GM23338 (cell line): ENCODE results near the gene CST11. TPM values are rescaled to one million over a fixed set of nuclear protein-coding genes. Genes with fewer than 3 reads are reported as not detected.

Source experiments
- ATAC-seq: fragments of 200-7000 bp; cut with Tn5 transposase; 3 replicates; pipeline ENCODE4 v1.9.1; 2020
- DNase-seq: peaks from one replicate; pipeline ENCODE4 v3.0.0-alpha.2; 2015; ENCODE audit warnings: low spot score
- H2AFZ ChIP-seq: fragments of 200-600 bp; sonication (generic); 2 replicates; pipeline ENCODE4 v1.8.0; 2016; ENCODE audit warnings: antibody characterized with exemption, mild to moderate bottlenecking, moderate library complexity
- H3F3A ChIP-seq: fragments of 200-600 bp; sonication (generic); replicated peaks from 2 replicates; pipeline ENCODE4 v1.8.0; 2017; ENCODE audit warnings: antibody characterized with exemption, mixed run types, low read depth
- H3K27ac ChIP-seq: fragments of 200-600 bp; sonication (generic); 2 replicates; pipeline ENCODE4 v1.6.1; 2016; ENCODE audit warnings: low read depth
- H3K27me3 ChIP-seq: fragments of 200-600 bp; sonication (generic); 2 replicates; pipeline ENCODE4 v1.8.0; 2016; ENCODE audit warnings: mild to moderate bottlenecking, mixed run types, moderate library complexity; ENCODE audit not compliant: insufficient read depth
- H3K36me3 ChIP-seq: fragments of 200-600 bp; sonication (generic); 2 replicates; pipeline ENCODE4 v1.8.0; 2016; ENCODE audit warnings: mild to moderate bottlenecking; ENCODE audit not compliant: insufficient read depth
- H3K4me1 ChIP-seq: fragments of 200-600 bp; sonication (generic); 2 replicates; pipeline ENCODE4 v1.8.0; 2016; ENCODE audit warnings: mild to moderate bottlenecking, moderate library complexity; ENCODE audit not compliant: insufficient read depth
- H3K4me2 ChIP-seq: fragments of 200-600 bp; sonication (generic); 2 replicates; pipeline ENCODE4 v1.7.1; 2017; ENCODE audit warnings: mixed run types
- H3K4me3 ChIP-seq: fragments of 200-600 bp; sonication (generic); 2 replicates; pipeline ENCODE4 v1.6.1; 2016; ENCODE audit warnings: mixed run types
- H3K79me2 ChIP-seq: fragments of 200-600 bp; sonication (generic); replicated peaks from 2 replicates; pipeline ENCODE4 v1.8.0; 2017; ENCODE audit warnings: mild to moderate bottlenecking; ENCODE audit not compliant: insufficient read depth
- H3K9me2 ChIP-seq: fragments of 200-600 bp; sonication (generic); 2 replicates; pipeline ENCODE4 v1.8.0; 2017; ENCODE audit not compliant: insufficient read depth
- H4K20me1 ChIP-seq: fragments of 200-600 bp; sonication (generic); replicated peaks from 2 replicates; pipeline ENCODE4 v1.8.0; 2017; ENCODE audit warnings: mild to moderate bottlenecking; ENCODE audit not compliant: insufficient read depth
- H3K27ac Mint-ChIP-seq: 2 replicates; pipeline ENCODE4 v1.8.0; 2020; ENCODE audit warnings: inconsistent platforms, mild to moderate bottlenecking, moderate library complexity, mixed read lengths
- H3K27me3 Mint-ChIP-seq: 3 replicates; pipeline ENCODE4 v1.8.0; 2022; ENCODE audit warnings: low read depth, mild to moderate bottlenecking, moderate library complexity, mixed read lengths, inconsistent platforms; ENCODE audit not compliant: insufficient read depth, poor library complexity
- H3K36me3 Mint-ChIP-seq: 3 replicates; pipeline ENCODE4 v1.8.0; 2021; ENCODE audit warnings: low read depth, mild to moderate bottlenecking, inconsistent platforms, moderate library complexity, mixed read lengths
- H3K4me1 Mint-ChIP-seq: 3 replicates; pipeline ENCODE4 v1.8.0; 2020; ENCODE audit warnings: mild to moderate bottlenecking, inconsistent platforms, mixed read lengths
- H3K4me3 Mint-ChIP-seq: 3 replicates; pipeline ENCODE4 v1.8.0; 2021; ENCODE audit warnings: moderate library complexity, mild to moderate bottlenecking, inconsistent platforms, mixed read lengths
- H3K9me3 Mint-ChIP-seq: 3 replicates; pipeline ENCODE4 v1.8.0; 2020; ENCODE audit warnings: moderate library complexity, mild to moderate bottlenecking, inconsistent platforms, mixed read lengths
- CREB1 ChIP-seq: fragments of 250-450 bp; sonication (Bioruptor Pico); IDR thresholded peaks from 2 replicates; pipeline ENCODE4 v1.5.0; 2020; ENCODE audit warnings: low read depth, mild to moderate bottlenecking, moderate library complexity
- EZH2 ChIP-seq: fragments of 200-600 bp; sonication (generic); IDR thresholded peaks from one replicate; pipeline ENCODE4 v1.8.0; 2017; ENCODE audit warnings: antibody characterized with exemption, mild to moderate bottlenecking, low read depth; ENCODE audit not compliant: unreplicated experiment
- EZH2phosphoT487 ChIP-seq: fragments of 200-600 bp; sonication (generic); IDR thresholded peaks from one replicate; pipeline ENCODE4 v1.8.1; 2018; ENCODE audit warnings: antibody characterized with exemption; ENCODE audit not compliant: unreplicated experiment
- JUNB ChIP-seq: IDR thresholded peaks from one replicate; pipeline ENCODE4 v1.6.1; 2016; ENCODE audit warnings: antibody characterized with exemption; ENCODE audit not compliant: unreplicated experiment
- NANOG ChIP-seq: IDR thresholded peaks from 2 replicates; pipeline ENCODE4 v1.6.1; 2016; ENCODE audit warnings: antibody characterized with exemption, borderline replicate concordance
- POLR2AphosphoS5 ChIP-seq: IDR thresholded peaks from 2 replicates; pipeline ENCODE4 v1.6.1; 2016; ENCODE audit warnings: antibody characterized with exemption, low read depth
- STAT1 ChIP-seq: IDR thresholded peaks from one replicate; pipeline ENCODE4 v1.6.1; 2016; ENCODE audit warnings: antibody characterized with exemption; ENCODE audit not compliant: unreplicated experiment
- ZNF114 ChIP-seq: fragments of 250-450 bp; sonication (Bioruptor Pico); IDR thresholded peaks from 2 replicates; pipeline ENCODE4 v1.5.0; 2020; ENCODE audit warnings: mild to moderate bottlenecking, moderate library complexity
- ZNF331 ChIP-seq: fragments of 250-450 bp; sonication (Bioruptor Pico); IDR thresholded peaks from 2 replicates; pipeline ENCODE4 v1.5.0; 2020; ENCODE audit warnings: low read depth, mild to moderate bottlenecking, moderate library complexity
- polyA plus RNA-seq: library from polyadenylated mRNA; unstranded; fragments of >200 nt; fragmentation: Nextera tagmentation; extraction: Ambion mirVana; gene quantifications from 2 replicates; pipeline ENCODE4 v1.2.1, GENCODE V29; 2016
- total RNA-seq: library from RNA; depleted of rRNA; stranded (reverse); fragments of >200 nt; shearing (Covaris generic); gene quantifications from 2 replicates; pipeline ENCODE4 v1.2.3, GENCODE V29; 2014
- TF ChIP-seq, protein P1 (sequence below), 2 experiments: fragments of 200-600 bp in 1 of 2; sonication (generic) in 1 of 2; conservative IDR thresholded peaks; 2 replicates each; pipeline versions ENCODE4 v1.5.1 to v1.6.1; 2016 to 2017; ENCODE audit warnings: antibody characterized with exemption in 2 of 2, low read depth in 2 of 2, mild to moderate bottlenecking in 2 of 2, moderate library complexity in 1 of 2
- TF ChIP-seq, protein P2 (sequence below): IDR thresholded peaks from one replicate; pipeline ENCODE4 v1.6.1; 2018; ENCODE audit warnings: antibody characterized with exemption; ENCODE audit not compliant: unreplicated experiment
- TF ChIP-seq, protein P3 (sequence below): IDR thresholded peaks from 2 replicates; pipeline ENCODE4 v1.6.1; 2016; ENCODE audit warnings: antibody characterized with exemption
- TF ChIP-seq, protein P4 (sequence below): fragments of 250-450 bp; sonication (Bioruptor Pico); IDR thresholded peaks from 2 replicates; pipeline ENCODE4 v1.5.0; 2020; ENCODE audit warnings: mild to moderate bottlenecking, moderate library complexity

CST11 gene
- total and polyA plus RNA-seq, 2 experiments from 2014 or later = not detected

DNA sequence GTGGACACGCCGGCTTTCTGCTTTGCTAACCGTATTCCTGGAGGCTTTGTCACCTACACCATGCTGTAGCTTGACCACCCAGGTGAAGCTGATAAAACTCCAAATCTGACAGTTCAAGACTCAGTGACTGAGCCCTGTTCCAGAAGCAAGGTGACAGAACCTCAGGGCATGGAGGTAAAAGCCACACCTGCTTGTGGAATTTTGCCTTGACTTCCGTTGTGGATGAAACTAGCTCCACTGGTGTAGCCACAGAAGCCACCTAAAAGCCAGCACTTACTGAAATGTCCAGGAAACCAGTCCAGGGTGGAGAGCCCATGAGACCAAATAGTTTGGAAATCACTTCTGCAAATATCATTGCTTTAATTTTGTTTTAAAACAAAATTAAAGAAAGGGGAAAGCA lies 49.2 kb upstream of the CST11 start:
- H3K9me3 Mint-ChIP-seq = peaks cover 10% of the 10 kb centered on the region
- Histone ChIP-seq H2AFZ (peak overlapping the region; percentile 69; the same call in 1 of the 2 replicates), H3K27ac (no peak overlapping the region), H3K9me2 (peaks cover 3% of the 10 kb centered on the region; the same call in 1 of the 2 replicates), H4K20me1 (no peaks in the 10 kb centered on the region), H3K27me3 (no peaks in the 10 kb centered on the region), H3K79me2 (no peaks in the 10 kb centered on the region), H3K4me2 (no peak overlapping the region), H3K36me3 (no peaks in the 10 kb centered on the region; the same call in 1 of the 2 replicates), H3F3A (no peaks in the 10 kb centered on the region), H3K4me3 (no peak overlapping the region), H3K4me1 (no peaks in the 10 kb centered on the region)
- TF ChIP-seq, protein P1, sequence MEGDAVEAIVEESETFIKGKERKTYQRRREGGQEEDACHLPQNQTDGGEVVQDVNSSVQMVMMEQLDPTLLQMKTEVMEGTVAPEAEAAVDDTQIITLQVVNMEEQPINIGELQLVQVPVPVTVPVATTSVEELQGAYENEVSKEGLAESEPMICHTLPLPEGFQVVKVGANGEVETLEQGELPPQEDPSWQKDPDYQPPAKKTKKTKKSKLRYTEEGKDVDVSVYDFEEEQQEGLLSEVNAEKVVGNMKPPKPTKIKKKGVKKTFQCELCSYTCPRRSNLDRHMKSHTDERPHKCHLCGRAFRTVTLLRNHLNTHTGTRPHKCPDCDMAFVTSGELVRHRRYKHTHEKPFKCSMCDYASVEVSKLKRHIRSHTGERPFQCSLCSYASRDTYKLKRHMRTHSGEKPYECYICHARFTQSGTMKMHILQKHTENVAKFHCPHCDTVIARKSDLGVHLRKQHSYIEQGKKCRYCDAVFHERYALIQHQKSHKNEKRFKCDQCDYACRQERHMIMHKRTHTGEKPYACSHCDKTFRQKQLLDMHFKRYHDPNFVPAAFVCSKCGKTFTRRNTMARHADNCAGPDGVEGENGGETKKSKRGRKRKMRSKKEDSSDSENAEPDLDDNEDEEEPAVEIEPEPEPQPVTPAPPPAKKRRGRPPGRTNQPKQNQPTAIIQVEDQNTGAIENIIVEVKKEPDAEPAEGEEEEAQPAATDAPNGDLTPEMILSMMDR (conservative IDR thresholded peaks at IDR 0.05; ENCODE audit: low read depth in 2 of 2) = no peak
- TF ChIP-seq, protein P2, sequence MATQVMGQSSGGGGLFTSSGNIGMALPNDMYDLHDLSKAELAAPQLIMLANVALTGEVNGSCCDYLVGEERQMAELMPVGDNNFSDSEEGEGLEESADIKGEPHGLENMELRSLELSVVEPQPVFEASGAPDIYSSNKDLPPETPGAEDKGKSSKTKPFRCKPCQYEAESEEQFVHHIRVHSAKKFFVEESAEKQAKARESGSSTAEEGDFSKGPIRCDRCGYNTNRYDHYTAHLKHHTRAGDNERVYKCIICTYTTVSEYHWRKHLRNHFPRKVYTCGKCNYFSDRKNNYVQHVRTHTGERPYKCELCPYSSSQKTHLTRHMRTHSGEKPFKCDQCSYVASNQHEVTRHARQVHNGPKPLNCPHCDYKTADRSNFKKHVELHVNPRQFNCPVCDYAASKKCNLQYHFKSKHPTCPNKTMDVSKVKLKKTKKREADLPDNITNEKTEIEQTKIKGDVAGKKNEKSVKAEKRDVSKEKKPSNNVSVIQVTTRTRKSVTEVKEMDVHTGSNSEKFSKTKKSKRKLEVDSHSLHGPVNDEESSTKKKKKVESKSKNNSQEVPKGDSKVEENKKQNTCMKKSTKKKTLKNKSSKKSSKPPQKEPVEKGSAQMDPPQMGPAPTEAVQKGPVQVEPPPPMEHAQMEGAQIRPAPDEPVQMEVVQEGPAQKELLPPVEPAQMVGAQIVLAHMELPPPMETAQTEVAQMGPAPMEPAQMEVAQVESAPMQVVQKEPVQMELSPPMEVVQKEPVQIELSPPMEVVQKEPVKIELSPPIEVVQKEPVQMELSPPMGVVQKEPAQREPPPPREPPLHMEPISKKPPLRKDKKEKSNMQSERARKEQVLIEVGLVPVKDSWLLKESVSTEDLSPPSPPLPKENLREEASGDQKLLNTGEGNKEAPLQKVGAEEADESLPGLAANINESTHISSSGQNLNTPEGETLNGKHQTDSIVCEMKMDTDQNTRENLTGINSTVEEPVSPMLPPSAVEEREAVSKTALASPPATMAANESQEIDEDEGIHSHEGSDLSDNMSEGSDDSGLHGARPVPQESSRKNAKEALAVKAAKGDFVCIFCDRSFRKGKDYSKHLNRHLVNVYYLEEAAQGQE = no peak
- TF ChIP-seq, protein P3, sequence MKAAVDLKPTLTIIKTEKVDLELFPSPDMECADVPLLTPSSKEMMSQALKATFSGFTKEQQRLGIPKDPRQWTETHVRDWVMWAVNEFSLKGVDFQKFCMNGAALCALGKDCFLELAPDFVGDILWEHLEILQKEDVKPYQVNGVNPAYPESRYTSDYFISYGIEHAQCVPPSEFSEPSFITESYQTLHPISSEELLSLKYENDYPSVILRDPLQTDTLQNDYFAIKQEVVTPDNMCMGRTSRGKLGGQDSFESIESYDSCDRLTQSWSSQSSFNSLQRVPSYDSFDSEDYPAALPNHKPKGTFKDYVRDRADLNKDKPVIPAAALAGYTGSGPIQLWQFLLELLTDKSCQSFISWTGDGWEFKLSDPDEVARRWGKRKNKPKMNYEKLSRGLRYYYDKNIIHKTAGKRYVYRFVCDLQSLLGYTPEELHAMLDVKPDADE = no peak
- TF ChIP-seq EZH2 = no peak
- TF ChIP-seq, protein P4, sequence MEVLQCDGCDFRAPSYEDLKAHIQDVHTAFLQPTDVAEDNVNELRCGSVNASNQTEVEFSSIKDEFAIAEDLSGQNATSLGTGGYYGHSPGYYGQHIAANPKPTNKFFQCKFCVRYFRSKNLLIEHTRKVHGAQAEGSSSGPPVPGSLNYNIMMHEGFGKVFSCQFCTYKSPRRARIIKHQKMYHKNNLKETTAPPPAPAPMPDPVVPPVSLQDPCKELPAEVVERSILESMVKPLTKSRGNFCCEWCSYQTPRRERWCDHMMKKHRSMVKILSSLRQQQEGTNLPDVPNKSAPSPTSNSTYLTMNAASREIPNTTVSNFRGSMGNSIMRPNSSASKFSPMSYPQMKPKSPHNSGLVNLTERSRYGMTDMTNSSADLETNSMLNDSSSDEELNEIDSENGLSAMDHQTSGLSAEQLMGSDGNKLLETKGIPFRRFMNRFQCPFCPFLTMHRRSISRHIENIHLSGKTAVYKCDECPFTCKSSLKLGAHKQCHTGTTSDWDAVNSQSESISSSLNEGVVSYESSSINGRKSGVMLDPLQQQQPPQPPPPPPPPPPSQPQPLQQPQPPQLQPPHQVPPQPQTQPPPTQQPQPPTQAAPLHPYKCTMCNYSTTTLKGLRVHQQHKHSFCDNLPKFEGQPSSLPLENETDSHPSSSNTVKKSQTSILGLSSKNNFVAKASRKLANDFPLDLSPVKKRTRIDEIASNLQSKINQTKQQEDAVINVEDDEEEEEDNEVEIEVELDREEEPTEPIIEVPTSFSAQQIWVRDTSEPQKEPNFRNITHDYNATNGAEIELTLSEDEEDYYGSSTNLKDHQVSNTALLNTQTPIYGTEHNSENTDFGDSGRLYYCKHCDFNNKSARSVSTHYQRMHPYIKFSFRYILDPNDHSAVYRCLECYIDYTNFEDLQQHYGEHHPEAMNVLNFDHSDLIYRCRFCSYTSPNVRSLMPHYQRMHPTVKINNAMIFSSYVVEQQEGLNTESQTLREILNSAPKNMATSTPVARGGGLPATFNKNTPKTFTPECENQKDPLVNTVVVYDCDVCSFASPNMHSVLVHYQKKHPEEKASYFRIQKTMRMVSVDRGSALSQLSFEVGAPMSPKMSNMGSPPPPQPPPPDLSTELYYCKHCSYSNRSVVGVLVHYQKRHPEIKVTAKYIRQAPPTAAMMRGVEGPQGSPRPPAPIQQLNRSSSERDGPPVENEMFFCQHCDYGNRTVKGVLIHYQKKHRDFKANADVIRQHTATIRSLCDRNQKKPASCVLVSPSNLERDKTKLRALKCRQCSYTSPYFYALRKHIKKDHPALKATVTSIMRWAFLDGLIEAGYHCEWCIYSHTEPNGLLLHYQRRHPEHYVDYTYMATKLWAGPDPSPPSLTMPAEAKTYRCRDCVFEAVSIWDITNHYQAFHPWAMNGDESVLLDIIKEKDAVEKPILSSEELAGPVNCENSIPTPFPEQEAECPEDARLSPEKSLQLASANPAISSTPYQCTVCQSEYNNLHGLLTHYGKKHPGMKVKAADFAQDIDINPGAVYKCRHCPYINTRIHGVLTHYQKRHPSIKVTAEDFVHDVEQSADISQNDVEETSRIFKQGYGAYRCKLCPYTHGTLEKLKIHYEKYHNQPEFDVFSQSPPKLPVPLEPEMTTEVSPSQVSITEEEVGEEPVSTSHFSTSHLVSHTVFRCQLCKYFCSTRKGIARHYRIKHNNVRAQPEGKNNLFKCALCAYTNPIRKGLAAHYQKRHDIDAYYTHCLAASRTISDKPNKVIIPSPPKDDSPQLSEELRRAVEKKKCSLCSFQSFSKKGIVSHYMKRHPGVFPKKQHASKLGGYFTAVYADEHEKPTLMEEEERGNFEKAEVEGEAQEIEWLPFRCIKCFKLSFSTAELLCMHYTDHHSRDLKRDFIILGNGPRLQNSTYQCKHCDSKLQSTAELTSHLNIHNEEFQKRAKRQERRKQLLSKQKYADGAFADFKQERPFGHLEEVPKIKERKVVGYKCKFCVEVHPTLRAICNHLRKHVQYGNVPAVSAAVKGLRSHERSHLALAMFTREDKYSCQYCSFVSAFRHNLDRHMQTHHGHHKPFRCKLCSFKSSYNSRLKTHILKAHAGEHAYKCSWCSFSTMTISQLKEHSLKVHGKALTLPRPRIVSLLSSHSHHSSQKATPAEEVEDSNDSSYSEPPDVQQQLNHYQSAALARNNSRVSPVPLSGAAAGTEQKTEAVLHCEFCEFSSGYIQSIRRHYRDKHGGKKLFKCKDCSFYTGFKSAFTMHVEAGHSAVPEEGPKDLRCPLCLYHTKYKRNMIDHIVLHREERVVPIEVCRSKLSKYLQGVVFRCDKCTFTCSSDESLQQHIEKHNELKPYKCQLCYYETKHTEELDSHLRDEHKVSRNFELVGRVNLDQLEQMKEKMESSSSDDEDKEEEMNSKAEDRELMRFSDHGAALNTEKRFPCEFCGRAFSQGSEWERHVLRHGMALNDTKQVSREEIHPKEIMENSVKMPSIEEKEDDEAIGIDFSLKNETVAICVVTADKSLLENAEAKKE (CRISPR knock-in tag) = no peak
- no peak for TF ChIP-seq ZNF331 (CRISPR knock-in tag)
- no peak for TF ChIP-seq NANOG
- no peak for TF ChIP-seq CREB1 (CRISPR knock-in tag)
- TF ChIP-seq POLR2AphosphoS5 = no peak
- TF ChIP-seq STAT1 = no peak
- TF ChIP-seq ZNF114 (CRISPR knock-in tag) = no peak
- no peak for TF ChIP-seq EZH2phosphoT487
- TF ChIP-seq JUNB = no peak
- no peak overlapping the region for H3K4me3 Mint-ChIP-seq
- peaks cover 4% of the 10 kb centered on the region for H3K4me1 Mint-ChIP-seq
- H3K27me3 Mint-ChIP-seq = peaks cover 8% of the 10 kb centered on the region
- H3K27ac Mint-ChIP-seq = no peak overlapping the region
- H3K36me3 Mint-ChIP-seq = peaks cover 7% of the 10 kb centered on the region; the same call in 2 of the 3 replicates
- DNase-seq (no peak), ATAC-seq (no peak)
